ENCODE data around the gene EPB41L4A.

The EPB41L4A gene

DNA sequence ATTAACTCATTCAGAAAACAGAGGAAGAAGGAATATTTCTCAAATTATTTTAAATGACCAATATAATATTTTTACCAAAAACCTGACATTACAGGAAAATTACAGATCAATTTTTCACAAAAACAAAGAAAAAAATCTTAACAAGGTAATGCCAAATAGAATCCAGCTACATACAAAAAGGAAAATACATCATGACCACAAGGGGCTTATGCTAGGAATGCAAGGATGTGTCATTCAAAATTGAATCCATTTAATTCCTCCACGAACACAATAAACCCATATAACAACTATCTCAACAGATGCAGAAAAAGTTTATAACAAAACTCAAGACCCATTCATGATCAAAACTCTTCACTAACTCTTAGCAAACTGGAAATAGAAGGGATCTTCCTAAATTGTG, 239.8 kb downstream of the EPB41L4A start:
- TF ChIP-seq, protein P1, sequence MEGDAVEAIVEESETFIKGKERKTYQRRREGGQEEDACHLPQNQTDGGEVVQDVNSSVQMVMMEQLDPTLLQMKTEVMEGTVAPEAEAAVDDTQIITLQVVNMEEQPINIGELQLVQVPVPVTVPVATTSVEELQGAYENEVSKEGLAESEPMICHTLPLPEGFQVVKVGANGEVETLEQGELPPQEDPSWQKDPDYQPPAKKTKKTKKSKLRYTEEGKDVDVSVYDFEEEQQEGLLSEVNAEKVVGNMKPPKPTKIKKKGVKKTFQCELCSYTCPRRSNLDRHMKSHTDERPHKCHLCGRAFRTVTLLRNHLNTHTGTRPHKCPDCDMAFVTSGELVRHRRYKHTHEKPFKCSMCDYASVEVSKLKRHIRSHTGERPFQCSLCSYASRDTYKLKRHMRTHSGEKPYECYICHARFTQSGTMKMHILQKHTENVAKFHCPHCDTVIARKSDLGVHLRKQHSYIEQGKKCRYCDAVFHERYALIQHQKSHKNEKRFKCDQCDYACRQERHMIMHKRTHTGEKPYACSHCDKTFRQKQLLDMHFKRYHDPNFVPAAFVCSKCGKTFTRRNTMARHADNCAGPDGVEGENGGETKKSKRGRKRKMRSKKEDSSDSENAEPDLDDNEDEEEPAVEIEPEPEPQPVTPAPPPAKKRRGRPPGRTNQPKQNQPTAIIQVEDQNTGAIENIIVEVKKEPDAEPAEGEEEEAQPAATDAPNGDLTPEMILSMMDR (conservative IDR thresholded peaks at IDR 0.05): peak; percentile 20
- TF ChIP-seq ZFX (IDR thresholded peaks at IDR 0.05): no peak

GRCh38 chr5:112174959-112175594, 244.0 kb downstream of the EPB41L4A start:
- no peak for TF ChIP-seq ZFX (IDR thresholded peaks at IDR 0.05)
- TF ChIP-seq, protein P1 (conservative IDR thresholded peaks at IDR 0.05): peak; percentile 87

More for the DNA sequence above, 239.8 kb downstream of the EPB41L4A start:
- no peak overlapping the region for H3K27ac ChIP-seq

DNA sequence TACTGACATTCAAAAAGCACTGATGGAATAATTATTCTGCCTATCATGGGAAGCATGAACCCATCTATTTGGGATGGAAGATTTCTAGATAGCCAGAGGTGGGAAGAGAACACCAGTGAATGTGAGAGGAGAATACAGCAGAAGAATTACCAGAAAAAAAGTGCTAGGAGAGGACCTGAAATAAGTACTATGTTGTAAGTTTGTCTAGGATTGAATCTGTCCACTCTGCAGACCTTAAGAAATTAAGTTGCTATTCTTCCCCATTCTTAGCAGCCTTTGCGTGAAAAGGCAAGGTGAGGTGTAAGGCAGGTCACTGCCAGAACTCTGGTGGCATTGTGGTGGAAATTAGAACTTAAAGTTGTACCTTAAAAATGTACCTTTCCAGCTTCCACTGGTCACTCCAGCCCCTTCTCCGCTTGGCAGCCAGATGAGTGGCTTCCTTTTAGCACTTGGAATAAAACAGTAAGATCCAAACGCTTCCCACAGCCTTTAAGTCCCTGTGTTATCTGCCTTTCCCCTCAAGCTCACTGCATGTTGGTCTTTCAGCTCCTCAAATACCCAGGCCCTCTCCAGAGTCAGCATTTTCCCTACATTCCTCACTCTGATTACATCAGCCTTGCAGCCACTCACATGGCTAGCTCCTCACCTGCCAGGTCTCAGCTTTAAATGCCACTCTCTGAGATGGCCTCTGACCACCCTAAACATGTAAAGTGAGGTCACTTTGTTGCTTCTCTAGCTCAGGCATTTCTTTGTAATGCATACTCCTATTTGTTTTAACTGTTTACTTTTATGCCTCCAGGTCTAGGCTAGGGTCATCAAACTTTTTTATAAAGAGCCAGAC, 253.0 kb downstream of the EPB41L4A start:
- peak overlapping the region; percentile 29 for H3K27ac ChIP-seq
- no peak for TF ChIP-seq ZFX (IDR thresholded peaks at IDR 0.05)
- TF ChIP-seq, protein P1 (conservative IDR thresholded peaks at IDR 0.05): no peak

More at GRCh38 chr5:112174959-112175594, 244.0 kb downstream of the EPB41L4A start:
- no peak overlapping the region for H3K27ac ChIP-seq

GRCh38 chr5:112165399-112165798, 253.7 kb downstream of the EPB41L4A start:
- TF ChIP-seq, protein P1 (conservative IDR thresholded peaks at IDR 0.05): no peak
- no peak for TF ChIP-seq ZFX (IDR thresholded peaks at IDR 0.05)
- no peak overlapping the region for H3K27ac ChIP-seq

DNA sequence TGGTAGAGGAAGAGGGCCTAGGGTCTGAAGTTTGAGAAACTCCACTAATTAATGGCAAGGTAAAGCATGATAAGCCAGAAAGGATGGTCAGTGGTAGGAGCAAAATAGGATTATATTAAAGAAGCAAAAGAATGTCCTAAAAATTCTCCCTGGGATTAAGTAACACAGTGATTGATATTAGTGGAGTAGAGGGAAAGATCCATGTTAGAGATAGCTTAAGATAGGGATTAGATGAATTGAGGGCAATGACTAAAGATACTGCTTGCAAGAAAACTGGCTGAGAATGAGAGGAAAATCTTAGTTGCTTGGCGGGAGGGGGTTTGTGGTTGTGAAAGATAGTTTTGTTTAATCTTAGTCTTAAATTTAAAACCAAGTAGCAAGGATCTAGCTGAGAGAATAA, 255.6 kb downstream of the EPB41L4A start:
- H3K27ac ChIP-seq: no peak overlapping the region
- TF ChIP-seq ZFX (IDR thresholded peaks at IDR 0.05): no peak
- TF ChIP-seq, protein P1 (conservative IDR thresholded peaks at IDR 0.05): no peak

- no peak for TF ChIP-seq ZFX (IDR thresholded peaks at IDR 0.05)
- TF ChIP-seq, protein P1 (conservative IDR thresholded peaks at IDR 0.05): no peak
- H3K27ac ChIP-seq: peak overlapping the region; percentile 93
These were observed 257.7 kb downstream of the EPB41L4A start for GRCh38 chr5:112161392-112161748.

Measured in C4-2B (cell line).